SJCRH30 (cell line): ENCODE data around the gene CBX2. TPM values are rescaled to one million over a fixed set of nuclear protein-coding genes. Genes with fewer than 3 reads are reported as not detected.
A peak's percentile ranks its signal among the peaks of the same experiment; 100 is the strongest.

ENCODE experiments used
- DNase-seq, 2 experiments: peaks; one replicate each; pipeline ENCODE4 v3.0.0-alpha.2; 2015 to 2020
- H3K27ac ChIP-seq: fragments of 250-450 bp; sonication (Bioruptor Pico); 2 replicates; pipeline ENCODE4 v1.5.1; 2020; ENCODE audit warnings: mild to moderate bottlenecking, moderate library complexity
- H3K27me3 ChIP-seq: fragments of 250-450 bp; sonication (Bioruptor Pico); 2 replicates; pipeline ENCODE4 v1.5.1; 2020; ENCODE audit warnings: mild to moderate bottlenecking, moderate library complexity
- H3K36me3 ChIP-seq: fragments of 250-450 bp; sonication (Bioruptor Pico); 2 replicates; pipeline ENCODE4 v1.5.1; 2020; ENCODE audit warnings: mild to moderate bottlenecking, moderate library complexity
- H3K4me1 ChIP-seq: fragments of 250-450 bp; sonication (Bioruptor Pico); 2 replicates; pipeline ENCODE4 v1.5.1; 2020; ENCODE audit warnings: mild to moderate bottlenecking, moderate library complexity
- H3K4me3 ChIP-seq: fragments of 250-450 bp; sonication (Bioruptor Pico); 2 replicates; pipeline ENCODE4 v1.5.1; 2020; ENCODE audit warnings: mild to moderate bottlenecking, moderate library complexity
- H3K9me3 ChIP-seq: fragments of 250-450 bp; sonication (Bioruptor Pico); replicated peaks from 2 replicates; pipeline ENCODE4 v1.5.1; 2020; ENCODE audit warnings: mild to moderate bottlenecking, moderate library complexity
- total RNA-seq: library from RNA; depleted of rRNA; stranded (reverse); fragments of >200 nt; shearing (Covaris generic); gene quantifications from 2 replicates; pipeline ENCODE4 v1.2.3, GENCODE V29; 2014

CBX2 gene
- total RNA-seq, 1 experiment from 2014 or later: 90.0 TPM

DNA sequence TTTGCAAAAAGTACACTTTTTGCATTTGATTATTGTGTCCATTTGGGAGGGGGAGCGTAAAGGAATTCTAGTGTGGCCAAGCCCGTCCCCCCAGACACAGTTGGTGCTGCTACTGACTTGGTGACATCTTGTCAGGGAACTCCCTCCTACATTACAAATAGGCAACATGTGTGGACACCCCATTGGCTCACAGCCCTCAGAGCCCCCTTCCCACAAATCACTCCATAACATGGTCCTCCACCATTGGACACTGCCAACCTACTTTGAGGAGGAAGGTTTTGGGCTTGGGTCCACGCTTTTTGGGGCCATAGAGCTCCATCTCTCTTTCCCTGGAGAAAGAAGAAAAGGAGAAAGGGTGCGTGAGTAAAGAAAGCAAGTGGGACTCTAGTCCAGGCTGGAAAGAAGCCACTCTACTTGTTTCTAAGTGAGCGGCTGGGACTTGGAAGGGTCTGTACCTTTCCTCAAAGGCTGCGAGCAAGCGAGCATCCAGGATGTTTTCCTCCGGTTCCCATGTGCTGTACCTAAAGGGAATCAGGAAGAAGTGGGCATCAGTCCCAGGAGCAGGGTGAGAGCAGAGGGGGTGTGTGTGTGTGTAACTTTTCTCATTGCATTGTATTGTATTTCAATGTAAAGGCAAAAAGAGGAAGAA is 18.0 kb downstream of the CBX2 start:
- H3K4me3 ChIP-seq: peak overlapping the region; percentile 85
- no peak for DNase-seq
- peaks cover 19% of the 10 kb centered on the region for H3K4me1 ChIP-seq
- peaks cover 31% of the 10 kb centered on the region for H3K27me3 ChIP-seq
- no peak overlapping the region for H3K27ac ChIP-seq
- H3K9me3 ChIP-seq: no peaks in the 10 kb centered on the region
- peaks cover 3% of the 10 kb centered on the region; the same call in 1 of the 2 replicates for H3K36me3 ChIP-seq

DNA sequence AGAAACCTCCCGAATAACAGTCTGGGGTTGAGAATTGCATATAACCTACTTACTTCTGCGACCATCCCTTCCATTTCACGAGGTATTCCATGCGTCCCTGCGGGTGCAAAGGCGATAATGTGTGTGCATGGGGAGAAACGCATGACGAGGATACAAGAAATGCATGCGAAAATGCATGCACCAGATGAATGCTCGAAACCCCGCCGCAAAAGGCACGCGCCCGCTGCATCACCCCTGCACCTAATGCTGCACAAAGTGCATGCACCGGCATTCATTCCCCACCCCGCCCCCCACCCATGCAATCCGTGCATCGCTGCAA is 18.5 kb downstream of the CBX2 start:
- Histone ChIP-seq H3K4me3 (peak overlapping the region; percentile 85), H3K9me3 (no peaks in the 10 kb centered on the region), H3K36me3 (peaks cover 3% of the 10 kb centered on the region; the same call in 1 of the 2 replicates), H3K27ac (no peak overlapping the region; the same call in 1 of the 2 replicates), H3K27me3 (peaks cover 36% of the 10 kb centered on the region), H3K4me1 (peaks cover 19% of the 10 kb centered on the region)
- DNase-seq: peak in 1 of 2 experiments; percentile 38

DNA sequence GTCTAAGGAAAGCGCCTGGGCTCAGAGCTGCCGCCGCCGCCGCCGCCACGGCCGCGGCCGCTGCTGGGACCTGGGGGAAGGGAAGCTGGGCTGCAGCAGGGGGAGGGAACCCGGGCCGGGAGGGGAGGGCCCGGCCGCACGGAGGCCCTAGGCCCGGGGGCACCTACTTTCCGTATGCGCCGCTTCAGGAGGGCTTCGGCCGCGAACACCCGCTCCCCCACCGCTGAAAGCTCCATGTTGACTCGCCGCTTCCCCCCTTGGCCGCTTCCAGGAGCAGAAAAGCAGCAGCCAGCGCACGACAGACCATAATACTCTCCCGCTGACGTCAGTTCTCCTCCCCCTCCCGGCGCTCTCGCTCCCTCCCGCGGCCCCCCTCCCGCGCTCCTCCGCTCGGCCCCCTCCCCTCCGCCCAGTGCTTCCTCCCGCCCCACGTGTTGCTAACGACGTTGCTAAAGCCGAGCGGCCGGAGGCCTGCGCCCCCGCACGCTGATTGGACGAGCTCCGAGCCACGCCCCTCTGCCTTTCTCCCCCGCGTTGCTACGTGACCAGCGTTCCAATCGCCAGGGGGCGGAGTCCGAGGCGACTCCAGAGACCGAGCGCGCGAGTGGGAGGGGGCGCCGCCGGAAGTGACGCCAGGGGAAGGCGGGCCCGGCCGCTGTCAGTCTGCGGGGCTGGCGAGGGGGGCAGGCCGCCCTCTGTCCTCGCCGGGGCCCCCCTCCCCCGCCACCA is 19.0 kb downstream of the CBX2 start, which contains the start of gene CBX8:
Gene CBX8 (minus strand): TSS at position 315 of the 729 bp plus-strand sequence. CDS start 79 bp downstream, at position 236.
- peak within 1 kb of the TSS; percentile 47; the same call in 1 of the 2 replicates for H3K27ac ChIP-seq
- no peaks in the 10 kb centered on the region for H3K9me3 ChIP-seq
- H3K27me3 ChIP-seq: peaks cover 41% of the 10 kb centered on the region
- H3K36me3 ChIP-seq: peaks cover 3% of the 10 kb centered on the region; the same call in 1 of the 2 replicates
- peak within 1 kb of the TSS; percentile 85 for H3K4me3 ChIP-seq
- DNase-seq: peak; percentile 100
- peaks cover 17% of the 10 kb centered on the region for H3K4me1 ChIP-seq

DNA sequence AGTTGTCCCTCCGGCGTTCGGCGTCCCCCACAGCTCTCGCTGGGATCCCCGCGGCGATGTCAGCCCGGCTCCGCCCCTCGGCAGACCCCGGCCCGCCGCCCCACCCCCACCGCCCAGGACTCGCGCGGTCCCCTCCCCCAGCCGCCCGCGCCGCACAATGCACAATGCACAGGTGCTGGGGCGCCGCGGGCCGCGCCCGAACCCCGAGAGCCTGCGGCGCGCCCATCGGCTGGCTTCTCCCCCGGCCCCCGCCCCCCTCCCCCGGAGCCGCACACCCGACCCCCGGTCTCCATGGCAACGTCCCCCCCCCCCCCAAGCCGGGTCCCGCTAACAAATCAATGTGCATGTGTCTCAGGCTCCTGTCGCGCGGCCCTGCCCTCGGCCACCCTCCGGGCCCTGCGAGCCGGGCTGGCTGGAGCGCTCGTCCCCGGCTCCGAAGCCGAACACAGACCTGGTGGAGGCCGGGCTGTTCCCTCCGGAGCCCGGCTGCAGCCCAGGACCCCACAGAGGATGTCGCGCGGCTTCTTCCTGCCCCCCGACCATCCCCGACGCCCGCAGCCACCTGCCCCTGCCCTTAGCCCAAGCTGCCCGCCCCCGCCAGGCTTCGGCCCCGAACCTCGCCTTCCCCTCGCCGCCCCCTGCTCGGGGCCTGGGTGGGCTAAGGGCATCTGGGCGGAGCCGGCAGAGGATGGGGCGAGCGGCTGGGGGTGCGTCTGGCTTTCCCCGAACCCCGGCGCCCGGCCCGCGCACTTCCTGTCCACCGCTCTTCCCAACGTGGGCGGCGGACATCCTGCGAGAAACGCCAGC is 19.7 kb downstream of the CBX2 start:
- Histone ChIP-seq H3K4me1 (peaks cover 17% of the 10 kb centered on the region), H3K27ac (no peak overlapping the region), H3K4me3 (peak overlapping the region; percentile 85), H3K27me3 (peaks cover 47% of the 10 kb centered on the region), H3K36me3 (peaks cover 3% of the 10 kb centered on the region; the same call in 1 of the 2 replicates), H3K9me3 (no peaks in the 10 kb centered on the region)
- DNase-seq: peak; percentile 62 to 68

DNA sequence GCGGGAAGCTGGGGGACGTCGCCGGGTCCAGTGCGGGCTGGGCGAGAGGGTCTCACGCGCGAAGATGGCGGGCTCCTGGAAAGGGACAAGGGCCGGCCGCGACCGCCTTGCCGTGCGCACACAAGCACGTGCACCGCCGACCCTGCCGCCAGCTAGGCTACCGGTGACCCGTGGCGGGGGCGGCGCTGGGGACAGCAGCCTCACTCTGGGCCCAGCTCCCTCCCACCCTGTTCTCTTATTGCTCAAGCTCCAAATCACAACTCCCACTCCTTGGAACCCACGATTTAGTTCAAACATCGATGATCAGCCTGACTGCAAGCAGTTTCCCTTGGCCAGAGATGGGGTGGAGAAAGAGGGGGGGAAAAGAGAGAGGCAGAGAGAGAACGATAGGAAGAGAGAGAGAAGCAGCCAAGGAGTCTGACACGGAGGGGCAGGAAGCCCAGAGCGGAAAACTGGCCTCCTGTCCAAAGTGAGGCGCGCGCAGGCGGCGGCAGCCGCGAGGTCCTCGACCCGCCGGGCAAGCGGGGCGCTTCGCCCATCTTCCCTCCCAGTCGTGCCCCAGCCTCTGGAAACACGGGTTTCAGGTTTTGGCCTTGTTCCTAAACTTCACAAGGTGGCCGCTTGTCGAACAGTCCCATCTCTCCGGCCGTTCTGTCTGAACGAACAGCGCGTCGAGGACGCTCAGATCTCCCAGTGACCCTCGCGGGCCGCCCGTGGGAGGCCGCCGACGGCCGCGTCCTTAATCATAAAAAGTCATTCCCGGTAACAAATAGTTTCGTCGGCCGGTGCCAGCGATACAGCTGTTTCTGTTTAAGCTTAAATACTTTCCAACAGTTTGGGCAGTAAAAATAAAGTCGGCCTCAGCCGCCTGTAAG is 20.6 kb downstream of the CBX2 start:
- Histone ChIP-seq H3K27me3 (peaks cover 53% of the 10 kb centered on the region), H3K36me3 (peaks cover 3% of the 10 kb centered on the region; the same call in 1 of the 2 replicates), H3K4me1 (peaks cover 17% of the 10 kb centered on the region), H3K27ac (no peak overlapping the region), H3K4me3 (peak overlapping the region; percentile 46), H3K9me3 (no peaks in the 10 kb centered on the region)
- DNase-seq: peak in 1 of 2 experiments; percentile 40

DNA sequence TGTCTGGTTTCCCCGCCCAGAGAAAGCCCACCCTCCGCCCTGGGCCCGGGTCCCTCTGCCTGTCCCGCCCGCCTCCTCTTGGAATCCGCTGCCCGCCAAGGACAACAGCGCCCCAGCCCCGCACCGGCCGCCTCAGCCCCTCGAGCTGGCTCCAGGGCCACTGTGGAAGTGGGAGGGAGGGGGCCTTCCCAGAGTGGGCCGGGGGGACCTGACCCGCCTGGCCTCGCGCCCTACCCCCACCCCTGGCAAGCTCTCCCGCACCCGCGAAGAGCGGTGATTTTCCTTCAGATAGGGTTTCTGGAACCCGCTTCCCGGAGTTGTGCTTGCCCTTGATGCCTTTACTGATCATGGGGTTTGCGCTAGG is 21.2 kb downstream of the CBX2 start:
- peaks cover 3% of the 10 kb centered on the region; the same call in 1 of the 2 replicates for H3K36me3 ChIP-seq
- peaks cover 59% of the 10 kb centered on the region for H3K27me3 ChIP-seq
- DNase-seq: no peak
- no peak overlapping the region for H3K4me3 ChIP-seq
- peaks cover 15% of the 10 kb centered on the region for H3K4me1 ChIP-seq
- H3K27ac ChIP-seq: no peak overlapping the region
- H3K9me3 ChIP-seq: no peaks in the 10 kb centered on the region

DNA sequence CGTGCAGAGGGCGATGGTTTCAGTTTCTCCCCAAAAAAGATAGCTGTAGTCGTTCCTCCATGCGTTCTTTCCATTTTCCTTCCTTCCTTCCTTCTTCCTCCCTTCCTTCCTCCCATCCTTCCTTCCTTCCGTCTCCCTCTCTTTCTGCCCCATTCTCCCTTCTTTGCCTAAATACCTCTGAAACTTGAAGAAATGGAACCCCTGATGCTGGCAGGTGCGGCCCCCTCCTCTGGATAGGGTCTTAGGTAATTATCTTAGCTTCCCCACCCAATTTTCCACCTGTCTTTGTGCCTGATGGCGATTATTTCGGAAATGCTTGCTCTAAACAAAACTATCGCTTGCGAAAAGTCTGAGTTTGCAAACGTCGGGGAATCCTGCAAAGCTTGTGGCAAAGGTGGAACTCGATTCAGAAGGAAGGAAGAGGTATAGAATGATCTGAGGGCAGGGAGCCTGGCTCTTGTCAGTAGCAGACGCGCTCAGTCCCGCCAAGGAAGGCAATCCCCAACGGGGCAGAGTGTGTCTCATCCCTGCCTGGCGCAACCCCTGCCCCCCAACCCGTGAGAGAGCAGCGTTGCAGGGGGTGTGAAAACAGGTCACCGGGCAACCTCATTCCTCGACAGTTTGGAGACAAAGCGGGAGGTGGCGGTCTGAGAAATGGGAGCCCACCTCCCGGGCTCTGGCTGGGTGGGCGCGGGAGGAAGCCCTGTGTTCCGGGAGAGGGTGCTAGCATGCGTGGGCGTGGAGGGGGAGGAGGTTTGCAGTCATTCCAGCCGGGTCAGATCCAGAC is 21.8 kb downstream of the CBX2 start:
- no peak overlapping the region for H3K4me3 ChIP-seq
- H3K27me3 ChIP-seq: peaks cover 65% of the 10 kb centered on the region
- peaks cover under 1% of the 10 kb centered on the region; the same call in 1 of the 2 replicates for H3K36me3 ChIP-seq
- peaks cover 13% of the 10 kb centered on the region for H3K4me1 ChIP-seq
- DNase-seq: no peak
- no peaks in the 10 kb centered on the region for H3K9me3 ChIP-seq
- no peak overlapping the region for H3K27ac ChIP-seq

DNA sequence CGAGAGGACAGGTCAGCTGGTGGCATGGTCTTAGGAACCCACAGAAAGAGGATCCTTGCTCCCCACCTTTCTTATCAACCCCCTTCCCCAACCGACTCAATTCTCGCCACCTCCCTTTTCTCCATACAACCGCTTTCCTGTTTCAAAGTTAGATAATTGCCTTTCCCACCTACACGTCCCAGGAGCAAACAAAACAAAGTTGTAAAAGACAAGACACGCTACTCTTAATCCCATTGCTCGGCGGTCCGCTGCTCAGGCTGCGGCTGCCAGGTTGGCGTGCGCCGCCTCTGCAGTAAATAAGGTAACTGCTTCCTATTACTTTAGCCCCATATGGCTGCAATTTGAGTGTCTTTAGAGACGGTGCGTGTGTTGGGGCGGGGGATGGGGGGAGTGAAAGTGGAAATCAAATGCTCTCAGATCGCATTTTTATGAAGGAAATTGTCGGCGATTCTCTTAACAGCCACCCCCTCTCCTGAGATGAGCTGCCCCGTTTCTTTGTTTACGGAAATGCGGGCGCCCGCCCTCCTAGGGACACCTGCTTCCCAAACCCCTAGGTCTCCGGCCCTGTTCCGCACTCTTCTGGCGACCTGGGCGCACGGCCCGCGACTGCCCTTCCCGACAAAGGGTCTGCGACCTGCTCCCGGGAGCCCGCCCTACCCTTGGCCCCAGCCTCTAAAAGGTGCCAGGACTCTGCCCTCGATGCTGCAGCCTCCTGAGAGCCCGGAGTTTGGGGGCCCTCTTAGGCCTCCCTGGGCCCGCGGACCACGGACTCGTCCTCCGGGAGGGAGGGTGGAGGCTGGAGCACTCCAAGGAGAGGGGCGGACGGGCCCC is 22.6 kb downstream of the CBX2 start:
- H3K27me3 ChIP-seq: peaks cover 73% of the 10 kb centered on the region
- no peak overlapping the region for H3K27ac ChIP-seq
- peaks cover 13% of the 10 kb centered on the region for H3K4me1 ChIP-seq
- H3K9me3 ChIP-seq: no peaks in the 10 kb centered on the region
- H3K4me3 ChIP-seq: peak overlapping the region; percentile 37
- H3K36me3 ChIP-seq: no peaks in the 10 kb centered on the region
- peak in 1 of 2 experiments; percentile 65 for DNase-seq

DNA sequence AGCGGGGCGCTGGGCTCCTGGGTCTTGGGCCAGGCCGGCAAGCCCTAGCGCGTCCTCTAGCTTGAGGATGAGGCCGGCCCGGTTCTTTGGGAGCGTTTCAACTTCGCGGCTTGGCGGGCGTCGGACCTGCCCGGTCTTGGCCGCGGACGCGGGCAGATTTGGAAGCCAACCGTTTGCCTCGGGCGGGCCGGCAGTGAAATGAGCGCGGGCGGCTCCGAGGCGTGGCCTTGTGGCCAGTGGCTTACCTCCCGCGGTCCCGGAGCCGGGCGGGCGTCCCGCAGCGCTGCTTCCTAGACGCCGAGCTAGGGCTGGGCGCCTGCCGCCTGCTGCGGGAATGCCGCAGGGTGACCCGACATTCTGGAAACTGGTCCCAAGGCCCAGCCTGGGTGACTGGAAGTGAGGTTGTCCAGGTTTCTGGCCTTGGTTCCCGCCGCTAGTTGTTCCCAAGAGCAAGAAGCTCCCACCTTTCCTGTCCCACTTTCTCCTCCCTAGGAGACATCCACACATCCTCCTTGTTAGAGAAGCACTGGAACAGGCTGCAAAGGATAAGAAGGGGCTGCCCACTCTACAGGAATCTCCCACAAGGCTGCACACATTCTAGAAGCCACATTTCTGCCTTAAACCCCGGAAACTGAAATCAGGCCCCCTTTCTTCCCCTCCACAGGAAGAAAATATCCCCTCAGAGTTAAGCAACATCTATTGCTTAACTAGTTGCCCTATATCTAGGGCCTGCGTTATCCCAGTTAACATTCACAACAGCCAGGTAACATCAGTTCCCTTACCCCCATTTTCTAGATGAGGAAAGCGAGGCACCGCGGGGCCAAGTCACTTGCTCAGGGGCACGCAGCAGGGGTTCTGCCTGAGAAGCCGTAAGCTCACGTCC is 23.4 kb downstream of the CBX2 start:
- H3K9me3 ChIP-seq: no peaks in the 10 kb centered on the region
- H3K27me3 ChIP-seq: peaks cover 82% of the 10 kb centered on the region
- no peak for DNase-seq
- no peaks in the 10 kb centered on the region for H3K36me3 ChIP-seq
- peak overlapping the region; percentile 37; the same call in 1 of the 2 replicates for H3K4me3 ChIP-seq
- H3K27ac ChIP-seq: no peak overlapping the region
- peaks cover 9% of the 10 kb centered on the region for H3K4me1 ChIP-seq

DNA sequence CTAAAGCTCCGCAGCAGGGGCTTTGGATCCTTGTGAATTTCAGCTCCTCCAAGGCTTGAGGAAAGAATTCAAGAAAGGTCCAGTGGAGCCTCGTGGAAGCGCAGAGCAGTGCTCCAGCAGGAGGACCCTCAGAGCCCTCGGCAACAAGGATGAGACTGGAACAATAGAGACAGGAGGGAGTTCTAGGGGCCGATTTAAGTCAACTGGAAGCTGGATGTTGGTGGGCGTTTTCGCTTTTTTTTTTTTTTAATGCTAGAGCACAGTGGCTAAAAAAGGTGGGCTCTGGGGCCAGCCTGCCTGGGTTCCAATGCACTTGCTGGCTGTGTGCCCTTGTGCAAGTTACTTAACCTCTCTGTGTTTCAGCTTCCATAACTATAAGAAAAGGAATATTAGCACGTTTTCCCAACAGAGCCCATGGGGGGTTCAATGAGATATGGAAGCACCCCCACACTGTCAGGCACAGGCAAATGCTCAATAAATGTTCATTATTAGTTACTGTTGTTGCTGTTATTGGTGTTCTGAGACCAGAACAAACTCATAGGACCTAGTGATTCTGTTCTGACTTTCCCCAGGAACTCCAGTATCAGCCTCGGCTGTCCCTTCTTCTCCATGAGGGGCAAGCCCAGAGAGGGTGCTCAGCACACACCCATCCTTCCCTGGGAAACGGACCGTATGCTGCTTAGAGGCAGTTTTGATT is 24.2 kb downstream of the CBX2 start:
- H3K36me3 ChIP-seq: no peaks in the 10 kb centered on the region
- H3K4me1 ChIP-seq: peaks cover 9% of the 10 kb centered on the region
- H3K27ac ChIP-seq: no peak overlapping the region
- peaks cover 90% of the 10 kb centered on the region for H3K27me3 ChIP-seq
- H3K4me3 ChIP-seq: no peak overlapping the region
- H3K9me3 ChIP-seq: no peaks in the 10 kb centered on the region
- DNase-seq: no peak

DNA sequence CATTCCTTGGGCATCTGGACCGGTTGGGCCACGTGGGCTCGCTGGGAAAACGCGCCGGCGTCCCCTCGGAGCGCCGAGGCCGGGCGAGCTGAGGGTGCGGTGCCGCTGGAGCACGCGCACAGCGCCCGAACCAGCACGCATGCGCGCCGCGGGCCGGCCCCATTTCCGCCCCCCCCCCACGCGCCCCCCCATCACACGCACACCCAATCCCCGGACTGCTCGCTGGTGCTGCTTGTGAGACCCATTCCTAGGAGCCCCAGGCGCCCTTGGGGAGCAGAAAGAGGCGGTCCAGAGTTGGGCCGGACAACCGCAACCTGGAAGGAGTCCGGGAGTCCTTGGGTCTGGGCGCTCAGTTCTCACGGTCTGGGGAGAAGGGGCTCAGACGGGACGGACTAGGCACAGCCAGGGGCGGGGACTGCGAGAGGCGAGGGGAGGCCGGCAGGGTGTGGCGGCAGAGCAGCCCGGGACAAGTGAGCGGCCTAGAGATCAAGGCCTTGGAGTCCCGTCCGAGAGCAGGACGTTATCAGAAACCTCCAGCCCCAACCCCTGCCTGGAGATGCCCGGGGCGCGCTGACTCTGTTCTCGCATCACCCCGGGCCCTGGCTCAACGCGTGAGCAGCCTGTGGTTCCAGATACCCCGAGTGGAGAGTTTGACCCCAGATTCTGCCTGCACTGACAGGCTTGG is 24.9 kb downstream of the CBX2 start:
- DNase-seq: no peak
- H3K9me3 ChIP-seq: no peaks in the 10 kb centered on the region
- H3K27ac ChIP-seq: no peak overlapping the region
- no peak overlapping the region for H3K4me3 ChIP-seq
- H3K27me3 ChIP-seq: peaks cover 96% of the 10 kb centered on the region
- no peaks in the 10 kb centered on the region for H3K36me3 ChIP-seq
- peaks cover 8% of the 10 kb centered on the region for H3K4me1 ChIP-seq
